Measurements from ENCODE around the gene NOS1.
"Not testable (repeated sequence)": the region's sequence is repeated elsewhere in the genome, so short reads cannot be mapped to it uniquely, and the experiment has no call there.

Gene NOS1

GRCh38 chr12:117388951-117389446, 27.6 kb upstream of the NOS1 start:
- CTCF ChIA-PET, result no interaction called here
- H3K27ac ChIP-seq, result no peak overlapping the region
- POLR2A ChIA-PET (ENCODE audit: low non-redundant PET), result no interaction called here
- no peak for DNase-seq (ENCODE audit: low spot score)
- no peak for TF ChIP-seq CTCF (conservative IDR thresholded peaks at IDR 0.05; ENCODE audit: low read depth)

GRCh38 chr12:117387832-117388231, 26.4 kb upstream of the NOS1 start:
- ChIA-PET CTCF (interaction anchor here (0.6 to 0.7 kb wide), 2 partner anchors 56 to 942 kb away, joined by 3 read pairs; no protein-coding TSS in a partner anchor), POLR2A (ENCODE audit: low non-redundant PET) (no interaction called here)
- TF ChIP-seq CTCF (conservative IDR thresholded peaks at IDR 0.05; ENCODE audit: low read depth), result no peak
- no peak overlapping the region for H3K27ac ChIP-seq
- no peak for DNase-seq (ENCODE audit: low spot score)

DNA sequence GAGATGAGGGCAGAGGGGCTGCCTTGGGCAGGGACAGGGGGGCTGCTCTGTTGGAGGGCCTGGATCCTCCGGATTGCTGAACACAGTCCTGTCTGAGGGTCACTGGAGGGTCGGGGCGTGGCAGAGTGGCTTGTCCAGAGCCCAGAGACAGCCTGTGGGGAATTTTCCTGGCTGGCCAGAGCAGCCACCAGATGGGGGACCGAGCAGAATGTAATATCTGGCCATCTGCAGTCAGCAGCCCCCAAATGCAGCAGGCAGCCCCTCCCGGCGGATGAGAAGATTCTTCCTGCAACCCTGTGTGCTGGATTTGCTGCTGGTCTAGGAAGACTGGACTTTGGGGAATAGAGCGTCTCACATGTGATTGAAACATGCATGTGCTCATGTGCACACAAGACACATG, 23.3 kb upstream of the NOS1 start:
- CTCF ChIA-PET, result no interaction called here

DNA sequence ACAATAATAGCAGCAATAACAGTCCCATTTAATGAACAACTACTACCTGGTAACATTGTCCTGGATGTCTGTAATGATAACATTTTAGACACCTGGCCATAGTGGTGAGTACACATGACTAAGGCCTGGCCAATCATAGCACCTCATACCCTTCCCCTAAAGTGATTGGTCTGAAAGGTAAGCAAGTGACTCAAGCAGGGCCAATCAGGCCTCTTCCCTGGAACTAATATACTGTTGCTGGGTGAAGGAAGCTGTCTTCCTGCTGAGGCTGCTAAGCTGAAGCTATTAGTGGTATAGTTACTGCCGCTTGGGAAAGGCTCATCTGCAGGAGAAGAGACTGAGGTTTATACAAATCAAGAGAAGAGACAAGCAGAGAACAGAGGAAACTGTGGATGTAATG, 18.7 kb upstream of the NOS1 start:
- H3K27ac ChIP-seq, result no peak overlapping the region
- POLR2A ChIA-PET (ENCODE audit: low non-redundant PET), result no interaction called here
- TF ChIP-seq CTCF (conservative IDR thresholded peaks at IDR 0.05; ENCODE audit: low read depth), result no peak
- CTCF ChIA-PET, result interaction anchor here (0.5 kb wide), 1 partner anchor 1082 kb away, joined by 3 read pairs; no protein-coding TSS in a partner anchor
- peak; percentile 20 for DNase-seq (ENCODE audit: low spot score)

More for the DNA sequence above, 23.3 kb upstream of the NOS1 start:
- DNase-seq (ENCODE audit: low spot score), result no peak
- POLR2A ChIA-PET (ENCODE audit: low non-redundant PET), result no interaction called here
- no peak for TF ChIP-seq CTCF (conservative IDR thresholded peaks at IDR 0.05; ENCODE audit: low read depth)
- H3K27ac ChIP-seq, result no peak overlapping the region

DNA sequence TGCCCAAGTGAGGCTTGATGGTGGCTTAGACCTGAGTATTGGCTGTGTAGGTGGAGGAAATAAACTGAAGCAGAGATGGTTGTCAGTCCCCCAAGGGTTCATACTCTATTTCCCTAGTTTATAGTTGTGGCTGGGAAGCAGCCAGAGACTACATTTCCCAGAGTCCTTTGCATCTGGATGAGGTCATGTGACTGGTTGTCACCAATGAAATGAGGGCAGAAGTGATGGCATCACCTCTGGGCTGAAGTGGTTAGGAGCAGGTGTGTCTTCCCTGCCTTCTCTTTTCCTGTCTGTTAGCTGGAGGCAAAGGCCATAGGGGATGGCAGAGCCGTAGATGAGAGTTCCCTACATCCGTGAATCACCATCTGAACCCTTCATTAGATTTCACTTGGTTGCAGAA, 16.3 kb upstream of the NOS1 start:
- H3K27ac ChIP-seq, result no peak overlapping the region
- DNase-seq (ENCODE audit: low spot score), result peak; percentile 26
- no peak for TF ChIP-seq CTCF (conservative IDR thresholded peaks at IDR 0.05; ENCODE audit: low read depth)
- ChIA-PET CTCF (no interaction called here), POLR2A (ENCODE audit: low non-redundant PET) (no interaction called here)

GRCh38 chr12:117370588-117370987, 9.2 kb upstream of the NOS1 start:
- H3K27ac ChIP-seq, result no peak overlapping the region
- TF ChIP-seq CTCF (conservative IDR thresholded peaks at IDR 0.05; ENCODE audit: low read depth), result no peak
- CTCF ChIA-PET, result no interaction called here
- DNase-seq (ENCODE audit: low spot score), result no peak
- POLR2A ChIA-PET (ENCODE audit: low non-redundant PET), result no interaction called here

- POLR2A ChIA-PET (ENCODE audit: low non-redundant PET); DNase-seq (ENCODE audit: low spot score); H3K27ac ChIP-seq: not testable (repeated sequence)
- CTCF ChIA-PET, result interaction anchor here (2.5 kb wide), 1 partner anchor 467 kb away, joined by 17 read pairs; no protein-coding TSS in a partner anchor
Observed at GRCh38 chr12:117370000-117370399, 8.6 kb upstream of the NOS1 start.

Measured in RWPE1 (cell line).